LNCAP (cell line): ENCODE results near the gene ABCB9.

Experiments
- TF ChIP-seq, protein P1 (sequence below): fragments of 450-650 bp; IDR thresholded peaks from 2 replicates; pipeline ENCODE4 v1.5.1; 2017; ENCODE audit warnings: mild to moderate bottlenecking

Gene ABCB9

GRCh38 chr12:122949405-122949804 lies 16.9 kb downstream of the ABCB9 start:
- TF ChIP-seq, protein P1, sequence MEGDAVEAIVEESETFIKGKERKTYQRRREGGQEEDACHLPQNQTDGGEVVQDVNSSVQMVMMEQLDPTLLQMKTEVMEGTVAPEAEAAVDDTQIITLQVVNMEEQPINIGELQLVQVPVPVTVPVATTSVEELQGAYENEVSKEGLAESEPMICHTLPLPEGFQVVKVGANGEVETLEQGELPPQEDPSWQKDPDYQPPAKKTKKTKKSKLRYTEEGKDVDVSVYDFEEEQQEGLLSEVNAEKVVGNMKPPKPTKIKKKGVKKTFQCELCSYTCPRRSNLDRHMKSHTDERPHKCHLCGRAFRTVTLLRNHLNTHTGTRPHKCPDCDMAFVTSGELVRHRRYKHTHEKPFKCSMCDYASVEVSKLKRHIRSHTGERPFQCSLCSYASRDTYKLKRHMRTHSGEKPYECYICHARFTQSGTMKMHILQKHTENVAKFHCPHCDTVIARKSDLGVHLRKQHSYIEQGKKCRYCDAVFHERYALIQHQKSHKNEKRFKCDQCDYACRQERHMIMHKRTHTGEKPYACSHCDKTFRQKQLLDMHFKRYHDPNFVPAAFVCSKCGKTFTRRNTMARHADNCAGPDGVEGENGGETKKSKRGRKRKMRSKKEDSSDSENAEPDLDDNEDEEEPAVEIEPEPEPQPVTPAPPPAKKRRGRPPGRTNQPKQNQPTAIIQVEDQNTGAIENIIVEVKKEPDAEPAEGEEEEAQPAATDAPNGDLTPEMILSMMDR: no peak

DNA sequence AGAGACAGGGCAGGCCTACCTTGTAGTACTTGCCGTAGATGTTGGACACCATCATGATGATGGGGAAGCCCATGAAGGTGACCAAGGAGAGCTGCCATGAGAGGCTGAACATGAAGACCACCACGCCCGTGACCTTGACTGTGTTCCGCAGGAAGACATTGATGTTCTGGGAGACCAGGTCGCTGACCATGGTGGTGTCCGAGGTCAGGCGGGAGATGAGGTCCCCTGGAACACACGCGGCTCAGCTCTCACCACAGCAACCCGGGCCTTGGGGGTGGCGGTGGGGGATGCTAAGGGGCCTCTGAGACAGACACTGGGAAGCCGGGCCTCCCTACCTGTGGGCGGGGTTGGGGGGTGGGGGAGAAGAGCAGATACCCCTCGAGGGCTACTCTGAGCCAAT lies 17.7 kb downstream of the ABCB9 start:
- TF ChIP-seq, protein P1: no peak

DNA sequence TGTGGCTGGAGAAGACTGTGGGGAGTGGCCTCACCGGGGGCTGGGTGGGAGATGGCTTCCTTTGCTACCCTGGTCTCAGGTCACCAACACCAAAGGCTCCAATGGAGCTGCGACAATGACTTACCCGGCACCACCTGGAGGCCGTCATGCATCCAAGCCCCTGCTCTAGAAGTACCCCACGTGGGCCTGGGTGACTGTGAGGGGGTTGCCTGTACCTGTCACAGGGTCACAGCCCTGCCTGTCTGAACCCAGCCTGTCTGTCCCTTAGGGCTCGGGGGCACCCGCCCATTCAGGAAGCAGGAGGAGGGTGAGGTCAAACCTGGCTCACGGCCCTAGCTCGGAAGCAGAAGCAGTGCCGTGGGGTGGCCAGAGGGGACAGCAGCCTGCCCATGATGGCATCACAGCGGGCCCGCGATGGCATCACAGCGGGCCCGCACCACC lies 18.9 kb downstream of the ABCB9 start:
- TF ChIP-seq, protein P1: no peak

DNA sequence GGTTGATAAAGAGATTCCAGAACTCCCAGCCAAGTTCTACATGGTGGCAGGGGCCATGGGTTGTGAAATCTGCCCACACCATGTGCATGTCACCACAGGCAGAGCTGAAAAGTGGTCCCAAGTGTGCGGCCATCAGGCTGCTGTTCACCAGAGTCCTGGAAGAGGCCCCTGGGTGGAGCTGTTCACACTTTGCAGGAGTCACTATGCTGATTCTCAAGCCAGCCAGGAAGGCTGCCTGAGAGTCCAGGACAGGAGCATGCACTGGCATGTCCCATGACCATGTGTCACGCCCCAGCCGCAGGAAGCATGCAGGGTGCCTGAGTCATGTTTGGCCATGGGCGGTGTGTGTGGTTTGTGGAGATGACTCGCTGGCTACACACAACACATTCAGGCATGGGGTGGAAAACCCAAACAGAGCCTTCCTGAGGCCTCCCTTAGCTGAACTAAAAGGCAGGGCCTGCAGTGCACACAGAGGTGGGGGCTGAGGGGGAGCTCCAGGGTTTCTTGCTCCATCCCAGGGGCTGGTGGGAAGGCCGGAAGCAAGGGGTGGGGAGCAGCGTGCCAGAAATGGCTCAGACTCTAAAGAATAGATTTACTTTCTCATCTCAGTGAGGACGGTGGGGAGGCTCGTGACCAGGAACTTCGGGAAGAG lies 19.4 kb downstream of the ABCB9 start:
- TF ChIP-seq, protein P1: no peak

DNA sequence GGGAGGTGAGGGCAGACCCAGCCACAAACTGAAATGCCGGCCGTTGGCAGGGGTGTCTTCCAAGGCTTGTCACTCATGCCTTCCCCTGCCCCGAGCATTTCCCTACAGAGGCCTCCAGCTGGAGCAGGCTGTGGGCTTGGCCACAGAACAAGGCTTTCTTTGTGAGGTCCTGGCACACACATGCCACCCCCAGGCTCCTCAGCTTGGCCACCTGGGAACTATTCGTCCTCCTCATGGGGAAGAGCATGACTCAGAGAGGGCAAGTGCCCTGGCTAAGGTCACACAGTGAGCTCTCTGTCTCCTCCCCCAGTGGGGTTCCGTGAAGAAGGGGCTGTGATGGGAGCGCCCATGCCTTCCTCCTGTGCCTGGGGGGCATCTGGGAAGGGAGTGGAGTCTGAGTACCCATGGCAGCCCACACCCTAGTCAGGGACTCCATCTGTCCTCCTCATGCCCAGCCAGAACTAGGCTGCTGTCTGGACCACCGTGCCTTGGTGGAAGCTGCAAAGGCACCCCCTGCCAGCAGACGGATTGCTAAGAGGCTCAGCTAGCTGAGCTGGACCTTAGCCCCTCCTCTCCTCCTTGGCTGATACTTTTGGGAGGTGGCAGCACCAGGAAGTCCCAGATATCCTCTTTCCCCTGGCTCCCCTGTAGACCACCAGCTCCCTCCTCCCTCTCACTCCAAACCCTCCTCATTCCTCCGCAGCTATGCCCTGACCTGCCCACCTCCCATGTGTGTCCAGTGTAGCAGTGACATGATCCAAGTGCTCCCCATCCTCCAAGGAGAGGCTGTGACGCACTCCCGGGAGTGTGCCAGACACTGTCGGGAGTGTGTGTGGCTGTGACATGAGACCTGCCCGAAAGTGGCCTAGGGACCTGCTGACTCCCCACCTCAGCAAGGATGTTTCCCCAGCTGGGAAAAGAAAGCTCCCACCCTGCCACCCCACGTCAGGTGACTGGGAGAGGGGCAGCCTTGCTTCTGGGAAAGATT lies 21.4 kb downstream of the ABCB9 start:
- TF ChIP-seq, protein P1: no peak

DNA sequence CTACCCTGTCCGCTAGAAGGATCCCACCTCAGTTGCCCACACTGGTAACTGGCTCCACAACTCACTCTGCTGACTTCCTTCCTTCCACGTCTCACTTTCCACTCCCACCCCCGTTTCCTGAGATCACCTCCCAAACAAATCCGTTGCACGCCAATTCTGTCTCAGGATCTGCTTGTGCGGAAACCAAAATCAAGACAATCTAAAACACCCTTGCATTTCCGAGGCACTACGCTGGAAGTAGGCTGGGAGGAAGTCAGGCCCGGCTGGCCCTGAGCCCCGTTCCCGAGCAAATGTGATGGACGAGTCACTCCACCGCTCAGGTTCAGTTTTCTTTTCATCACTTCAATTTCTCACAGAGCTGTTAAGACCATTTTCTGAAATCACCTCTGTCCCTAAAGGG lies 23.1 kb downstream of the ABCB9 start:
- TF ChIP-seq, protein P1: no peak

DNA sequence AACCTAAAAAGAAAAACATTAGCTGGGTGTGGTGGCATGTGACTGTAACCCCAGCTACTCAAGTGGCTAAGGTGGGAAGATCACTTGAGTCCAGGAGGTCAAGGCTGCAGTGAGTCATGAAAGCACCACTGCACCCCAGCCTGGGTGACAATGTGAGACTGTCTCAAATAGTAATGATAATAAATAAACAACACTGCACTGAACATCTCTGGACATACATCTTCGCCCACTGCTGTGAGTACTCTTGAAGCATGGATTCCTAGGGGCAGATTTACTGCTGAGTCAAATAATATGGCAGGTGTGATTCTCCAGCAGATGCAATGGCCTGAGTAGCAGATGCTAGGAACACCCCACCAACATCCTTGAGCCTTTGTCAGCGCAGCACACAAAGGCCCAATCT lies 23.6 kb downstream of the ABCB9 start:
- TF ChIP-seq, protein P1: no peak
